HPDE6-E6E7 (cell line): ENCODE data around the gene FBXO39.
"Not testable (repeated sequence)": the region's sequence is repeated elsewhere in the genome, so short reads cannot be mapped to it uniquely, and the experiment has no call there.

Experiments
- DNase-seq: peaks from one replicate; pipeline ENCODE4 v3.0.0; 2011; ENCODE audit warnings: missing footprints; ENCODE audit errors: extremely low spot score

The FBXO39 gene

DNA sequence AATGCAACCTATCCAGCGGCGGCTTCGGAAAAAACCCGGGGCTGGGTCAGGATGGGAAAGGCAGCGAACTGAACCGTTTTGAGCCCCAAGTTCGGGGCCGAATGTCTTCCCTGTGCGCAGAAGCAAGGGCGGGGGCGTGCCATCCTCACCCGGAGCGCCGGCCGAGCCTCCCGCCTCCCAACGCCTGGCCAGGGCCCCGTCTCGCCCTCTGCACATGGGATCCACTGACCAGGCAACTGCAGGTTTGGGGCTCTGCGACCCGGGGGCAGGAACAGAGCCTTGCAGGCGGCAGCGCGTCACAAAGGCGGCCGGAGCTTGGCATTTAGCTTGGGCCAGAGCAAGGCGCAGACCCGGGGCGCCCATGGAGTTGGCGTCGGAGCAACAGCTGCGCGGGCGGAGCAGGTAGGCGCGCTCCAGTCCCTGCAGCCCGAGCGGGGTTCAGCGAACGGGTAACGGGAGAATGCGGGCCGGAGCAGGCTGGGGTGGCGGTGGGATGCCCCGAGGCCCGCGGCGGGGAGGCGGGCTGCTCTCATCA, at the start of gene FBXO39:
FBXO39 (plus strand) TSS at position 345 of the 535 bp plus-strand sequence. CDS start 3,654 bp downstream, outside the sequence.
- DNase-seq: no peak

GRCh38 chr17:6729531-6729930, 46.5 kb upstream of the FBXO39 start:
- no peak for DNase-seq

DNA sequence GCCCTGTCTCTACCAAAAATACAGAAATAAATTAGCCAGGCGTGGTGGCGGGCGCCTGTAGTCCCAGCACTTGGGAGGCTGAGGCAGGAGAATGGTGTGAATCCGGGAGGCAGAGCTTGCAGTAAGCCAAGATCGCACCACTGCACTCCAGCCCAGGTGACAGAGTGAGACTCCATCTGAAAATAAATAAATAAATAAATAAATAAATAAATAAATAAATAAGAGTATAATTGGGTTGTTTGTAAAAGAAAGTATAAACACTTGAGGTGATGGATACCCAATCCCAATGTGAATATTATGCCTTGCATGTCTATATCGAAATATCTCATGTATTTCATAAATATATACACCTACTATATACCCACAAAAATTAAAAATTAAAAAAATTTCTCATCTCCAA, 29.4 kb upstream of the FBXO39 start:
- not testable (repeated sequence) for DNase-seq

GRCh38 chr17:6748617-6749016, 27.4 kb upstream of the FBXO39 start:
- DNase-seq: no peak

- DNase-seq: no peak
These were observed 26.5 kb upstream of the FBXO39 start for GRCh38 chr17:6749519-6749918.

DNA sequence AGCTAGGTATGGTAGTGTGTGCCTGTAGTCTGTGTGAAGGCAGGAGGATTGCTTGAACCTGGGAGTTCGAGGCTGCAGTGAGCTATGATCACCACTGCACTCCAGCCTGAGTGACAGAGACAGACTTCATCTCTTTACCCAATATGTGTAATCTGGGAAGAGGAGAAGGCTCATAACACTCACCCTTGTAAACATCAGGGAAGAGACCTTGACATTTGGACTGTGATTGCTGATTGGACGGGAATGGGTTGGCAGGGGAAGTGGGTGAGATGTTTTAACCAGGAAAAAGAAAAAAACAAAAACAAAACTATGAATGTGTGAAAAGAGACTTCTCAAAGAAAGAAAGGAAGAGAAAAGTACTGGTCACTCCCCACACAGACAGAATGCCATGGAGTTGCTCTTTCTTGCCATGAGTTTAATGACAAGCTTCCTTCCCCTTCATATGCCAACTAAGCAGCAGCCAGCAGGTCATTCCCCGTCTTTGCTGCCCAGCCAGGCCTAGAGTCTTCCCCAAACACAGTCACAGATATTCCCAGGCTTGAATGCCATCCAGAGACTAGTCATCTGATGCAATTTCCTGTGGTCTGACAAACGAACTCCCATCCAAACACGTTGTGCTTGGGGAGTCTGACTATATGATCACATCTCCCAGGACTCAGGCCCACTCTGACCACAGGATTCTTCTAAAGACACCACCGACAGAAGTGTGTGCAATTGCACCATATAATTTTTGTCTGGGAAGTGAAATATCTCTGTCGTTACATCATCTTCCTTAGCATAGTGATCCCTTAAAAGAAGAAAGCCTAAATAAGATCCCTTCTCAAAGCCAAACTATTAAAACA, 23.7 kb upstream of the FBXO39 start:
- DNase-seq: peak; percentile 34

- DNase-seq: no peak
These were observed 23.0 kb upstream of the FBXO39 start for GRCh38 chr17:6753006-6753445.

DNA sequence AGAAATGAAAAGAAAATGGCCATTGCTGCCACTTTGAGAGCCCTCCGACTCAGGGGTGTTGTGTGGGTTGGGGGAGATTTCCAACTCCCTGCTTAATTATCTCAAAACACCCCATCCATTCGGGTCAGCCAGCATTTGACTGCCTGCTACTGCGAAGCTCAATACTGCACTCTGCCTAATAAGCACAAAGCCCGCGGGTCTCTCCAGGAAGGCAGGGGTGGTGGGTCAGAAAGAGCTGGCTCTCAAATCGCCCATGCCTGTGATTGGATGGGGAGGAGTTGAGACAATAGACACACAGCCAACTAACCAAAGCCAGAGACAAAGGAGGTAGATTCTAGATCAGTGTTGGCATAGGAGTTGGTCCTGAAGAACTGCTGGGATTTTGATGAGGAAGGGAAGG, 22.5 kb upstream of the FBXO39 start:
- DNase-seq: no peak

GRCh38 chr17:6755281-6755680, 20.7 kb upstream of the FBXO39 start:
- no peak for DNase-seq

DNA sequence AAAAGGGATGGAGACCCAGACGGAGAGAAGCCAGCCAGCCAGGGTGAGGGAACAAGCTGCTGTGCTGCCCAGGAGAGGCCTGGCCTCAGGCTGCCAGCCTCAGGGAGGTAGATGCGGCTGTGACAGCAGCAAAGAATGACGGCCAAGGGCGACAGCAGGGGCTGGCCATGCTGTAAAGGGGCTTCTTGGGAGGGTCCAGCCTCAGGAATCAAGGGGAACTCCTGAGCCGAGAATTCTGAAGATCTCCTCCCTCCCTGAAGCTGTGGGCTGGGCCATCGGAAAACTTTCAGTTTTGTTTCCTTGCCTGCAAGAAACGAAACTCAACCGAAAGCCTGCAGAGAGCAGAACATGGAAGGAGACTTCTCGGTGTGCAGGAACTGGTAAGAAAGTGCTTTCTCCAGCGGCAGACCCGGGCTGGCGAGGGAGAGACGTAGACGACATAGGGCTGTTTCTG, 20.3 kb upstream of the FBXO39 start, which contains the start of gene XAF1:
XAF1 (plus strand) TSS at position 316 of the 454 bp plus-strand sequence; CDS start at position 349, 33 bp downstream.
- DNase-seq: peak; percentile 50

GRCh38 chr17:6756425-6757031, 19.5 kb upstream of the FBXO39 start:
- no peak for DNase-seq

GRCh38 chr17:6757747-6758146, 18.3 kb upstream of the FBXO39 start:
- no peak for DNase-seq

- DNase-seq: no peak
These were observed 14.2 kb upstream of the FBXO39 start for GRCh38 chr17:6761779-6762178.

GRCh38 chr17:6768447-6768846, 7.6 kb upstream of the FBXO39 start:
- DNase-seq: no peak

DNA sequence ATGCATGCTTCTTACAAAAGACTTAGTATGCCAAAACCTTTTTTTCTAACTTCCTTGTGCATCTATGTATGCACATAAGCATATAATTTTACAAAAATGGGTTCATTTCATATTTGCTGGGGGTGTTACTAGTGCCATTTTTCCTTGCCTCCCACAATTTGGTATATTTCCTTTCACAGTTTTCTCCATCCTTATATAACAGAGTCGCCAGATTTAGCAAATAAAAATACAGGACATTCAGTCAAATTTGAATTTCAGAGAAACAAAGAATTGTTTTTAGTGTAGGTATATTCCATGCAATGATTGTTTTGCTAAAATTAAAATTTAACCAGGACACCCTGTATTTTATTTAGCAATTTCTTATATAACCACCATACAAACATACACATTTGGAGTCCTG, 4.0 kb upstream of the FBXO39 start:
- no peak for DNase-seq

DNA sequence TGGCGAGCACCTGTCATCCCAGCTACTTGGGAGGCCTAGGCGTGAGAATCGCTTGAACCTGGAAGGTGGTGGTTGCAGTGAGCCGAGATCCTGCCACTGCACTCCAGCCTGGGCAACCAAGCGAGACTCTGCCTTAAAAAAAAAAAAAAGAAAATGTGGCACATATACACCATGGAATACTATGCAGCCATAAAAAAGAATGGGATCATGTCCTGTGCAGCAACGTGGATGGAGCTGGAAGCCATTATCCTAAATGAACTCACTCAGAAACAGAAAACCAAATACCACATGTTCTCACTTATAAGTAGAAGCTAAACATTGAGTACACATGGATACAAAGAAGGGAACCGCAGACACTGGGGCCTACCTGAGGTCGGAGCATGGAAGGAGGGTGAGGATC, 1.1 kb upstream of the FBXO39 start:
- not testable (repeated sequence) for DNase-seq

DNA sequence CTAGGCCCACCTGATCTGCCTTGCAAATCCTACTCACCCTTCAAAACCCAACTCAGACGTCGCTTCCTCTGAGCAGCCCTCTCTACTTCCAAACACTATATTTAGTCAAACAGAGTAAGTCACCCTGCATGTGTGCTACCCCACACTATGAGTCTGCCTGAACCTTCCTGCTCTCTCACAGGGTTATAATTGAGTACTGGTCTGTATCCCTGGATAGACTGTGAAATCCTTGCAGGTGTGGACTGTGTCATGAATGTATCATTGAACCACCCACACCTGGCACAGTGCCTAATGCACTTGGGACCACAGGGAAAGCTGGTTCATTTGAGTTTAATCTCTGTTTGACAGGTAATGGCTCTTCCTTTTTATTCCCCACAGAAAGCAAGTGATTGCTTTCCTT, 3.4 kb downstream of the FBXO39 start:
- DNase-seq: no peak

- DNase-seq: no peak
These were observed 4.0 kb downstream of the FBXO39 start for GRCh38 chr17:6780001-6780400.

- no peak for DNase-seq
These were observed 4.9 kb downstream of the FBXO39 start for GRCh38 chr17:6780886-6781285.

DNA sequence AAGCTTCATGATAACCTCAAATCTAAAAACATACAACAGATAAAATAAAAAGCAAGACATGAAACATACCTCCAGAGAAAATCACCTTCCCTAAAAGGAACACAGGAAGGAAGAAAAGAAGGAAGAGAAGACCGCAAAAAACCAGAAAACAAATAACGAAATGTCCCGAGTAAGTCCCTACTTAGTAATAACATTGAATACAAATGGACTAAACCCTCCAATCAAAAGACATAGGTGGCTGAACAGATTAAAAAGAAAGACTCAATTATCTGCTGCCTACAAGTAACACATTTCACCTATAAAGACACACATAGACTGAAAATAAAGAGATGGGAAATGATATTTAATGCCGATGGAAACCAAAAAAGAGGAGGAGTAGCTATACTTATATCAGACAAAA, 6.2 kb downstream of the FBXO39 start:
- no peak for DNase-seq

GRCh38 chr17:6786618-6787017, 10.6 kb downstream of the FBXO39 start:
- DNase-seq: no peak

DNA sequence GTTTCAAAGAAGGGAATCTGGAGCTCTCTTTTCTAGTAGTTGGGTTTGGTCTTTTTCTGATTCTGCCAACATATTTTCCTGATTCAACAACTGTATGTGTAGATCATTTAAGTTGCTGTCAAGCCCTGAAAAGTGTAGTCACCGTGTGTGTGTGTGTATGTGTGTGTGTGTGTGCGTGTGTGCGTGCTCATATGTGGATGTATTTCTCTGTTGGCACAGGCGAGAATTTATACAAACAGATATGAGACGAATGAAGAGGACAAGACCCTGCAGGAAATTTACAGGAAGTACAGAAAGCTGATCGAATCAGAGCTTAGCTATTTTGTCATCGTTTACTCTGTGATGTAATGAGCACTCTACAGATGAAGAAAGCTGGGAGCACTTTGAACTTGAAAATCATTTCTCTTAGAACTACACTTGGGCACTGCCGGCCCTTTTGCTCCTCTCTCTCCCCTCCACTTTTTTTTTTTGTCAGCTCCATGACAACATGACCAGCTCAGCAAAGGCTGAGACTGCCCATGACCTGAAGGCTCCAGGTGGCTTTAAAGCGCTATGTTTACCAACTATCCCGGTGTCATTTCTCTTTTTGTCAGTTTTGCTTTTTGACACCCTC, 11.2 kb downstream of the FBXO39 start:
- DNase-seq: no peak
